Measurements from ENCODE around the gene LENG9.

LENG9 gene

DNA sequence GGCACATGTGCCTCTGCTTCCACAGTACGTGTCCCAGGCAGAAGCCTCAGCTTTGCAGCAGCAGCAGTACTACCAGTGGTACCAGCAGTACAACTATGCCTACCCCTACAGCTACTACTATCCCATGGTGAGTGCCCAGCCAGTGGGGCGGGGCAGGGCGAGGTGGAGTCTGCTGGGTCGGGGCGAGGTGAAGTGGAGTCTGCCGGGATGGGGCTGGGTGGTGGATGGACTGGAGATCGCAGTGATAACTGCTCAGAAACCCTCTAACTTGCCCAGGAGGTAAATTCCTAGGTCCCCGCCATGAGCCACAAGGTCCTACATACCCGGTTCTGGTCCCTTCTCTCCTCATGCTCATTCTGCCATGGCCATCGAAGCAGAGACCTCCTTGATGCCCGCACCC, 11.0 kb downstream of the LENG9 start:
- CTCF ChIA-PET: no interaction called here
- no peak for DNase-seq (ENCODE audit: extremely low spot score)
- POLR2A ChIA-PET: interaction anchor here (2.3 kb wide), 1 partner anchor 11 kb away, joined by 12 read pairs; the partner anchor contains the start of gene LENG9
- TF ChIP-seq, protein P1, sequence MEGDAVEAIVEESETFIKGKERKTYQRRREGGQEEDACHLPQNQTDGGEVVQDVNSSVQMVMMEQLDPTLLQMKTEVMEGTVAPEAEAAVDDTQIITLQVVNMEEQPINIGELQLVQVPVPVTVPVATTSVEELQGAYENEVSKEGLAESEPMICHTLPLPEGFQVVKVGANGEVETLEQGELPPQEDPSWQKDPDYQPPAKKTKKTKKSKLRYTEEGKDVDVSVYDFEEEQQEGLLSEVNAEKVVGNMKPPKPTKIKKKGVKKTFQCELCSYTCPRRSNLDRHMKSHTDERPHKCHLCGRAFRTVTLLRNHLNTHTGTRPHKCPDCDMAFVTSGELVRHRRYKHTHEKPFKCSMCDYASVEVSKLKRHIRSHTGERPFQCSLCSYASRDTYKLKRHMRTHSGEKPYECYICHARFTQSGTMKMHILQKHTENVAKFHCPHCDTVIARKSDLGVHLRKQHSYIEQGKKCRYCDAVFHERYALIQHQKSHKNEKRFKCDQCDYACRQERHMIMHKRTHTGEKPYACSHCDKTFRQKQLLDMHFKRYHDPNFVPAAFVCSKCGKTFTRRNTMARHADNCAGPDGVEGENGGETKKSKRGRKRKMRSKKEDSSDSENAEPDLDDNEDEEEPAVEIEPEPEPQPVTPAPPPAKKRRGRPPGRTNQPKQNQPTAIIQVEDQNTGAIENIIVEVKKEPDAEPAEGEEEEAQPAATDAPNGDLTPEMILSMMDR (IDR thresholded peaks at IDR 0.05; ENCODE audit: control extremely low read depth, extremely low read depth, low read depth, missing control alignments): no peak

DNA sequence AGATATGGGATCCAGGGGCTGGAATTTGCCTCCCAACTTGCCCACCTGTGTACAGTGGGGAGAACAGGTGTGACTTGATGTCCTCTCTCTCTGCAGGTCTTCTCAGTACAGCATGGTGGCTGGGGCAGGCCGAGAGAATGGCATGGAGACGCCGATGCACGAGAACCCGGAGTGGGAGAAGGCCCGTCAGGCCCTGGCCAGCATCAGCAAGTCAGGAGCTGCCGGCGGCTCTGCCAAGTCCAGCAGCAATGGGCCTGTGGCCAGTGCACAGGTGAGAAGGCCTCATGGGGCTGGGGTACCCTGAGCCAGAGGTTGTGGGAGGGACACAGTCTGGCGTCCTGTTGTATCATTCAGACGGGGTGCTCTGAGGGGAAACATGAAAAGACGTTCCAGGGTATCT, 11.6 kb downstream of the LENG9 start:
- ChIA-PET CTCF (interaction anchor here (2.5 kb wide), 1 partner anchor 11 kb away, joined by 11 read pairs; the partner anchor contains the start of gene LENG9), POLR2A (no interaction called here)
- no peak for DNase-seq (ENCODE audit: extremely low spot score)

GRCh38 chr19:54451331-54451871, 12.2 kb downstream of the LENG9 start:
- TF ChIP-seq, protein P1 (IDR thresholded peaks at IDR 0.05; ENCODE audit: control extremely low read depth, extremely low read depth, low read depth, missing control alignments): no peak
- no peak for DNase-seq (ENCODE audit: extremely low spot score)
- ChIA-PET POLR2A (interaction anchor here (1.2 kb wide), 1 partner anchor 12 kb away, joined by 3 read pairs; the partner anchor contains the start of gene LENG9), CTCF (interaction anchor here (2.5 kb wide), 1 partner anchor 11 kb away, joined by 11 read pairs; the partner anchor contains the start of gene LENG9)

More for the DNA sequence above, 11.6 kb downstream of the LENG9 start:
- TF ChIP-seq, protein P1 (IDR thresholded peaks at IDR 0.05; ENCODE audit: control extremely low read depth, extremely low read depth, low read depth, missing control alignments): no peak

- ChIA-PET POLR2A (interaction anchor here (2.1 kb wide), 1 partner anchor 13 kb away, joined by 20 read pairs; the partner anchor contains the start of gene LENG9), CTCF (interaction anchor here (2.5 kb wide), 1 partner anchor 13 kb away, joined by 11 read pairs; the partner anchor contains the start of gene LENG9)
- DNase-seq (ENCODE audit: extremely low spot score): no peak
- TF ChIP-seq, protein P1 (IDR thresholded peaks at IDR 0.05; ENCODE audit: control extremely low read depth, extremely low read depth, low read depth, missing control alignments): no peak
These were observed 13.9 kb downstream of the LENG9 start for GRCh38 chr19:54449701-54450069.

DNA sequence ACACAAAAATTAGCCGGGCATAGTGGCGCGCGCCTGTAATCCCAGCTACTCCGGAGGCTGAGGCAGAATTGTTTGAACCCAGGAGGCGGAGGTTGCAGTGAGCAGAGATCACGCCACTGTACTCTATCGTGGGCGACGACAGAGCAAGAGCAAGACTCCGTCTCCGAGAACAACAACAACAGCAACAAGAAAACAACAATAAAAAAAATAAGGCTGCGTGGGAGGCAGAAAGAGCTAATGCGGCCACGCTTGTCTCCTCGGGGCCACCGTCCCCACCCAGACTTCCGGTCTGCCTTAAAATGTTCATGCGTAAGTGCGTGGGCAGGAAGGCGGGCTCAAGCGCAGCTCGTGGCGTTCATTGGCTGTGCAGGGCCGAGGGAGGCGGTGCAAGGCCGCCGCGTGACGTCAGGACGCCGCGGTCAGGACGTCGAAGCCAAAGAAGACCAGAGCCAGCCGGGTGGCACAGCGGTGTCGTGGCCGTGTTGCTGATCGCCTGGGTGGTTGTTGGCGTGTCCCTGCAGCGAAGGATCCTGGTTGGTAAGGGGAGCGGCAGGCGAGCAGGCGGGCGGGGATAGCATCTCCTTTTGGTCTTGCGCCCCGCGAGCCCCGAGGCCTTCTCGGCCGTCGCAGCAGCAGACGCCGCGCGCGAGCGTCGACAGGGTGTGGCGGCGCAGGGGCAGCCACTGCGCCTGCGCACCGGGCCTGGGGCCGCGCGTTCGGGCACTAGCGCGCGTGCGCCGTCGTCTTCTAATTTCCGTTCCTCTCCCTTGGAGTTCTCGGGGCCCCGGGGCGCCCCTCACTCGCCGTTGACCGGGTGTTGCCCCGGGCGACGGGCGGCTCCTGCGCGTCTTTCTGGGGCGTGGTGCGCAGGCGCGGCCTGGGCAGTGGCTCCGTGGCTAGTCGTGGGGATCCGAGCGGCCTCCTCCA, 14.5 kb downstream of the LENG9 start, which contains the start of gene LENG8:
LENG8 (plus strand) TSS at position 426 of the 927 bp plus-strand sequence. CDS start 2,146 bp downstream, outside the sequence.
- TF ChIP-seq, protein P1 (IDR thresholded peaks at IDR 0.05; ENCODE audit: control extremely low read depth, extremely low read depth, low read depth, missing control alignments): no peak
- CTCF ChIA-PET: interaction anchor here (0.8 to 2.5 kb wide), 4 partner anchors 10 to 15 kb away, joined by 3 to 11 read pairs (median 6); partner anchors contain the start of gene LENG9

More for the DNA sequence above, 14.5 kb downstream of the LENG9 start, which contains the start of gene LENG8:
- peak; percentile 97 for DNase-seq (ENCODE audit: extremely low spot score)
- POLR2A ChIA-PET: interaction anchor here (0.7 to 2.1 kb wide), 6 partner anchors 9 to 312 kb away, joined by 3 to 20 read pairs (median 4); partner anchors contain the start of genes CNOT3 and LENG9

Measured in GM10248 (cell line).